Measurements from ENCODE around the gene SLC43A1. TPM values are rescaled to one million over a fixed set of nuclear protein-coding genes. Genes with fewer than 3 reads are reported as not detected.

The SLC43A1 gene
- total RNA-seq, 1 experiment from 2014 or later = 11.8 TPM

- DNase-seq (ENCODE audit: low read depth, low spot score) = no peak
- H3K36me3 ChIP-seq (ENCODE audit: control insufficient read depth in 1 of 2, insufficient read depth in 2 of 2, low read length in 2 of 2) = no peaks in the 10 kb centered on the region
- TF ChIP-seq ATF3 (IDR thresholded peaks at IDR 0.05) (no peak), CEBPB (IDR thresholded peaks at IDR 0.05; ENCODE audit: low read depth) (no peak), FOSL1 (IDR thresholded peaks at IDR 0.05; ENCODE audit: low read depth) (no peak), SIN3A (IDR thresholded peaks at IDR 0.05; ENCODE audit: low read depth) (no peak), RAD21 (IDR thresholded peaks at IDR 0.05; ENCODE audit: low read depth) (no peak), ELF1 (IDR thresholded peaks at IDR 0.05; ENCODE audit: borderline replicate concordance, low read depth) (no peak), EZH2 (IDR thresholded peaks at IDR 0.05) (no peak), POLR2AphosphoS5 (IDR thresholded peaks at IDR 0.05; ENCODE audit: low read depth, low read length) (no peak), TCF7L2 (IDR thresholded peaks at IDR 0.05; ENCODE audit: borderline replicate concordance, extremely low read depth, insufficient read depth, insufficient read length) (no peak), SRF (IDR thresholded peaks at IDR 0.05; ENCODE audit: low read depth) (no peak), REST (IDR thresholded peaks at IDR 0.05; ENCODE audit: low read depth) (no peak), MAX (IDR thresholded peaks at IDR 0.05) (no peak), CTCF (IDR thresholded peaks at IDR 0.05 in 2 of 3, conservative IDR thresholded peaks at IDR 0.05 in 1 of 3; ENCODE audit: borderline replicate concordance in 1 of 3, insufficient read depth in 1 of 3, low read depth in 2 of 3, low read length in 2 of 3) (no peak), YY1 (IDR thresholded peaks at IDR 0.05; ENCODE audit: extremely low read depth, insufficient replicate concordance, low read depth, low read length) (no peak), EZH2phosphoT487 (IDR thresholded peaks at IDR 0.05; ENCODE audit: borderline replicate concordance) (no peak)
- H3K27me3 ChIP-seq (ENCODE audit: insufficient read depth, low read length) = no peaks in the 10 kb centered on the region
- H3K4me3 ChIP-seq (replicated peaks in 1 of 2; ENCODE audit: low read depth in 1 of 2, low read length in 2 of 2) = no peak overlapping the region
- H3K27ac ChIP-seq (ENCODE audit: low read depth, low read length) = no peak overlapping the region
- H3K9me2 ChIP-seq (ENCODE audit: insufficient read depth) = no peaks in the 10 kb centered on the region
- peaks cover 9 to 17% of the 10 kb centered on the region in 2 experiments; a peak in 3 of 4 replicates for H3K4me1 ChIP-seq (ENCODE audit: control insufficient read depth in 1 of 2, insufficient read depth in 2 of 2, low read length in 2 of 2)
- RAD21 ChIA-PET (ENCODE audit: low non-redundant PET in 1 of 2, low total read pairs in 2 of 2, uncharacterized antibody in 2 of 2, unreplicated experiment in 2 of 2) = interaction anchor here in 1 of 2 experiments (0.7 kb wide), 1 partner anchor 9 kb away, joined by 4 read pairs; no protein-coding TSS in a partner anchor
- no TSS peak for BruUV-seq (replicated peaks)
- no peaks in the 10 kb centered on the region for H3K79me2 ChIP-seq (ENCODE audit: insufficient read depth, low read length)
- H4K20me1 ChIP-seq (ENCODE audit: insufficient read depth) = no peaks in the 10 kb centered on the region
- intact Hi-C loops (cut with micrococcal nuclease) = no loop called here
- POLR2A ChIA-PET = no interaction called here
- H3K4me2 ChIP-seq (ENCODE audit: low read length) = no peak overlapping the region
- no peaks in the 10 kb centered on the region for H3K9me3 ChIP-seq (ENCODE audit: control insufficient read depth in 1 of 2, insufficient read depth in 1 of 2, low read depth in 1 of 2, low read length in 2 of 2)
- H2AFZ ChIP-seq (ENCODE audit: low read depth, low read length, poor library complexity, severe bottlenecking) = no peak overlapping the region
- ATAC-seq = no peak
- CTCF ChIA-PET = interaction anchor here (0.8 to 2.1 kb wide), 2 partner anchors 10 to 142 kb away, joined by 4 to 36 read pairs; no protein-coding TSS in a partner anchor
- H3K9ac ChIP-seq (ENCODE audit: low read length) = no peak overlapping the region
Measured at GRCh38 chr11:57502376-57502775, 13.1 kb downstream of the SLC43A1 start.
